VCaP (cell line): ENCODE results near the gene TLX2.

ENCODE experiments used
- H3K27ac ChIP-seq: fragments of 450-650 bp; 2 replicates; pipeline ENCODE4 v1.5.1; 2017
- CTCF ChIP-seq: fragments of 450-650 bp; conservative IDR thresholded peaks from 2 replicates; pipeline ENCODE4 v1.5.1; 2017; ENCODE audit warnings: mild to moderate bottlenecking, moderate library complexity

Gene TLX2

GRCh38 chr2:74499267-74499939, 14.8 kb upstream of the TLX2 start, which contains the start of gene LBX2:
Gene LBX2, minus strand, starts transcription at chr2:74499603. Its CDS starts 66 bp downstream, at chr2:74499537.
- TF ChIP-seq CTCF = no peak
- H3K27ac ChIP-seq = no peak within 1 kb of the TSS; the same call in 1 of the 2 replicates

GRCh38 chr2:74499940-74500577, 14.2 kb upstream of the TLX2 start:
- no peak overlapping the region for H3K27ac ChIP-seq
- TF ChIP-seq CTCF = no peak

DNA sequence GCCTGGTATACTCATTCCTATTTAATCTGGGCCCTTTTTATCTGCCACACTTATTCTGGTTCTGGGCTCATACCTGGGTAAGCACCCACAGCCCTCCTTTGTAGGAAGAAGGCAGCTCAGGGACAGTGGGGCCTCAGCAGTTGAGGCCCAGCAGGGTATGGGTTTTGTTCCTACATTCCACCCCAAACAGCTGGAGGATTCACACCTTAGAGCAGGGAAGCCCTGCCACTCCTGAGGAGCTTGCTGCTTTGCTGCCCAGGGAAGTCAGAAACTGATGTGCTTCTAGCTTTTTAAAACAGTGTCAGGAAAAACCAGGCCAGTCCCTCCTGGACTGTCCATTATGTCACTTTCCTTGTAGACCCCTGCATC, 13.7 kb upstream of the TLX2 start:
- TF ChIP-seq CTCF = no peak

DNA sequence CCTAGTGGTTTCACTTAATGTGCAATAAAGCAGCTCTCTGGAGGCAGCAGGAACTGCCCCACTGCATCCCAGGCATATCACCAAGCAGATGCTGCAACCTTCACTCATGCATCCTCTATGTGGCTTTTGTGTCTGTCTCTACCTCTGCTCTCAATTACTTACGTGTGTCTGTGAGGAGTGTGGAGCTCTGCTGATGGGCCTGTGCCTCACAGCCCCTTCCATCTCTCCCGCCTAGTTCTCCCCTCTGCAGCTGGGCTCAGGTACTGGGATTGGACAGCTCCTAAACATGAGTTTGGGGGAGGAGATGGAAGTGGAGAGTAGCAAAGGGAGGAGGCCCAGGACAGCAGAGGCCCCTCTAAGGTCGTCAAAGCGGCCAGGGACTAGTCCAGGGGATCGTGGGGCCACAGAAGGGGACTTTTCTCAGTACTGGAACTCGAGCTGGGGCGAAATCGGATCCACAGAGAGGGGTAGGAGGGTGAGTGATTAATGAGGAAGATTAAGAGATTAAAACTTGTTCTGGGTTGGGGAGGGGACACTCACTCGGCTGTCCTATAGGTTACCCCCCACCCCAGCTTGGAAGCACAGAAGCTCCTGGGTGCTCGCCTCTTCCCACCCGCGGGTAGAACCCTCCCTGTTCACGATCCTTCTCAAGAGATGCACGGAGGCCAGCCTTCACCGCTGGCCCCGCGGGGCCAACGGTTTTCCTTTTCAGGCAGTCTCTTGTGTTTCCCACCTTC, 12.7 kb upstream of the TLX2 start:
- no peak overlapping the region for H3K27ac ChIP-seq
- no peak for TF ChIP-seq CTCF

More for the DNA sequence above, 13.7 kb upstream of the TLX2 start:
- no peak overlapping the region for H3K27ac ChIP-seq

- TF ChIP-seq CTCF = no peak
- H3K27ac ChIP-seq = no peak overlapping the region
Observed at GRCh38 chr2:74502147-74502719, 12.0 kb upstream of the TLX2 start.

GRCh38 chr2:74502720-74503505, 11.3 kb upstream of the TLX2 start:
- H3K27ac ChIP-seq = no peak overlapping the region
- TF ChIP-seq CTCF = no peak
